Measurements from ENCODE around the gene SLC2A11.

DNA sequence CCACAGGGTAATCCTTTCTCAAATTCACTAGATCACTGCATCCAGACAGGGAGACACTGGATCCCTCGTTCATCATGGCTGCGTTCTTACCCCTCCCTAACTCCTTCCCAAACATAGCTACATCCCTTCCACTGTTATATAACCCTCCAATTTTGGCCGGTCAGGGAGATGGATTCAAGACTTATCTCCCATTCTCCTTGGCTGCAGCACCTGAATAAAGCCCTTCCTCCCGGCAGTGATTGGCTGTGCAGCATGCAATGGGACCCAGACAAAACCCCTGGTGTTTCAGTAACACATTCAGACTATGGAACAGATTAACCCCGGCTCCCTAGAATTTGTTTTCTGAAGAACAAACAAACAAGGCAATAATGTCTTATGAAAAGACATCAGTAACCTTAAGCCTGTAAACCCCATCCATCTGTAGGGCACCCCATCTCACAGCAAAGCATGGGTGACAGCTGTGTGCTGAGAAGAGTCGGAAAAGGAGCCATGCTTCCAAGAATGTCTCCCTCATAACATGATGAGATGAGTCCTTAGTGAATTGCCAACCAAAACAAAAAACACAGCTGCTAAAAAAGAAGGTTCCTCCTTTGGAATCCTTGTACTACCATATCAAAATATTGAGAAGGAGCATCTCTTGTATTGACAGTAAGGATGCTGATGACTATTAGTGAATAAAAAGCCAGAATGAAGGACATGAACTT lies 41.5 kb downstream of the SLC2A11 start:
- TF ChIP-seq, protein P1, sequence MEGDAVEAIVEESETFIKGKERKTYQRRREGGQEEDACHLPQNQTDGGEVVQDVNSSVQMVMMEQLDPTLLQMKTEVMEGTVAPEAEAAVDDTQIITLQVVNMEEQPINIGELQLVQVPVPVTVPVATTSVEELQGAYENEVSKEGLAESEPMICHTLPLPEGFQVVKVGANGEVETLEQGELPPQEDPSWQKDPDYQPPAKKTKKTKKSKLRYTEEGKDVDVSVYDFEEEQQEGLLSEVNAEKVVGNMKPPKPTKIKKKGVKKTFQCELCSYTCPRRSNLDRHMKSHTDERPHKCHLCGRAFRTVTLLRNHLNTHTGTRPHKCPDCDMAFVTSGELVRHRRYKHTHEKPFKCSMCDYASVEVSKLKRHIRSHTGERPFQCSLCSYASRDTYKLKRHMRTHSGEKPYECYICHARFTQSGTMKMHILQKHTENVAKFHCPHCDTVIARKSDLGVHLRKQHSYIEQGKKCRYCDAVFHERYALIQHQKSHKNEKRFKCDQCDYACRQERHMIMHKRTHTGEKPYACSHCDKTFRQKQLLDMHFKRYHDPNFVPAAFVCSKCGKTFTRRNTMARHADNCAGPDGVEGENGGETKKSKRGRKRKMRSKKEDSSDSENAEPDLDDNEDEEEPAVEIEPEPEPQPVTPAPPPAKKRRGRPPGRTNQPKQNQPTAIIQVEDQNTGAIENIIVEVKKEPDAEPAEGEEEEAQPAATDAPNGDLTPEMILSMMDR (IDR thresholded peaks at IDR 0.05): no peak
- no peak for TF ChIP-seq POLR2A (IDR thresholded peaks at IDR 0.05)

Measured in body of pancreas (tissue), 4 donors.